ENCODE measurements around the gene ACOX3. TPM values are rescaled to one million over a fixed set of nuclear protein-coding genes. Genes with fewer than 3 reads are reported as not detected.

Gene ACOX3
- polyA plus RNA-seq, 1 of the 3 experiments (the other 2 are of a cell fraction): 8.4 TPM

DNA sequence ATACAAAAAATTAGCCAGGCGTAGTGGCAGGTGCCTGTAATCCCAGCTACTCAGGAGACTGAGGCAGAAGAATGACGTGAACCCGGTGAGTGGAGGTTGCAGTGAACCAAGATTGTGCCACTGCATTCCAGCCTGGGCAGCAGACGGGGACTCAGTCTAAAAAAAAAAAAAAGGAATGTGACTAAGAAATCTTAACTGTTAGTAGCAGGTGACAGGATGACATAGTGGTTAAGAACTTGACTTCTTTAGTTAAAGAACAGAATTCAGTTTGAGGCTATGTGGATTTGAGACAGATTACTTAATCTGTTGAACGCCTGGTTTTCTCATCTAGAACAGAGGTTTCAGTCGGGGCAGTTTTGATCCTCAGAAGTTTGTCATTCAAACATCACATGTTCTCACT is 3.3 kb upstream of the ACOX3 start:
- WGBS (ENCODE audit: low lambda C conversion rate): 79% methylated on average over 6 of the region's 6 CpGs
- Histone ChIP-seq H3K79me2 (ENCODE audit: insufficient read depth) (peaks cover 77% of the 10 kb centered on the region), H4K20me1 (ENCODE audit: insufficient read depth) (peaks cover 14% of the 10 kb centered on the region; the same call in 1 of the 2 replicates), H3F3A (replicated peaks; ENCODE audit: insufficient read depth) (peaks cover 3% of the 10 kb centered on the region), H3K27me3 (ENCODE audit: insufficient read depth) (no peaks in the 10 kb centered on the region), H3K27ac (ENCODE audit: low read depth in 2 of 2, low read length in 1 of 2) (no peak overlapping the region), H3K9ac (no peak overlapping the region), H3K4me2 (0 out of 2 replicates have a peak overlapping the region, but pooled peaks have one; percentile 96), H3K9me2 (no peaks in the 10 kb centered on the region), H3K36me3 (replicated peaks in 1 of 2; ENCODE audit: control insufficient read depth in 1 of 2, insufficient read depth in 2 of 2, low read length in 1 of 2) (peaks cover 0 to 4% of the 10 kb centered on the region in 2 experiments), H3K4me1 (ENCODE audit: control insufficient read depth in 1 of 2, insufficient read depth in 2 of 2, low read depth in 1 of 2, low read length in 1 of 2) (peaks cover 4 to 18% of the 10 kb centered on the region in 2 experiments; a peak in 3 of 4 replicates), H3K9me3 (no peaks in the 10 kb centered on the region), H3K4me3 (ENCODE audit: low read depth in 2 of 2, low read length in 1 of 2) (no peak overlapping the region), H2AFZ (ENCODE audit: low read depth) (no peak overlapping the region)
- ChIA-PET CTCF (interaction anchor here (1.0 to 2.0 kb wide), 3 partner anchors 8 to 24 kb away, joined by 3 to 5 read pairs (median 5); no protein-coding TSS in a partner anchor), POLR2A (no interaction called here)
- TF ChIP-seq EZH2phosphoT487 (IDR thresholded peaks at IDR 0.05; ENCODE audit: borderline replicate concordance, low read depth) (no peak), SIN3A (IDR thresholded peaks at IDR 0.05; ENCODE audit: borderline replicate concordance, low read depth, low read length) (no peak), NRF1 (IDR thresholded peaks at IDR 0.05; ENCODE audit: low read depth, low read length) (no peak), TAF1 (IDR thresholded peaks at IDR 0.05; ENCODE audit: borderline replicate concordance, low read depth, low read length) (no peak), MXI1 (IDR thresholded peaks at IDR 0.05; ENCODE audit: low read depth, low read length) (no peak), EP300 (IDR thresholded peaks at IDR 0.05; ENCODE audit: borderline replicate concordance in 1 of 2, low read depth in 1 of 2, low read length in 1 of 2) (no peak)
- TF ChIP-seq, protein P1, sequence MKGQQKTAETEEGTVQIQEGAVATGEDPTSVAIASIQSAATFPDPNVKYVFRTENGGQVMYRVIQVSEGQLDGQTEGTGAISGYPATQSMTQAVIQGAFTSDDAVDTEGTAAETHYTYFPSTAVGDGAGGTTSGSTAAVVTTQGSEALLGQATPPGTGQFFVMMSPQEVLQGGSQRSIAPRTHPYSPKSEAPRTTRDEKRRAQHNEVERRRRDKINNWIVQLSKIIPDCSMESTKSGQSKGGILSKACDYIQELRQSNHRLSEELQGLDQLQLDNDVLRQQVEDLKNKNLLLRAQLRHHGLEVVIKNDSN (IDR thresholded peaks at IDR 0.05; ENCODE audit: borderline replicate concordance, low read depth): no peak
- TF ChIP-seq, protein P2, sequence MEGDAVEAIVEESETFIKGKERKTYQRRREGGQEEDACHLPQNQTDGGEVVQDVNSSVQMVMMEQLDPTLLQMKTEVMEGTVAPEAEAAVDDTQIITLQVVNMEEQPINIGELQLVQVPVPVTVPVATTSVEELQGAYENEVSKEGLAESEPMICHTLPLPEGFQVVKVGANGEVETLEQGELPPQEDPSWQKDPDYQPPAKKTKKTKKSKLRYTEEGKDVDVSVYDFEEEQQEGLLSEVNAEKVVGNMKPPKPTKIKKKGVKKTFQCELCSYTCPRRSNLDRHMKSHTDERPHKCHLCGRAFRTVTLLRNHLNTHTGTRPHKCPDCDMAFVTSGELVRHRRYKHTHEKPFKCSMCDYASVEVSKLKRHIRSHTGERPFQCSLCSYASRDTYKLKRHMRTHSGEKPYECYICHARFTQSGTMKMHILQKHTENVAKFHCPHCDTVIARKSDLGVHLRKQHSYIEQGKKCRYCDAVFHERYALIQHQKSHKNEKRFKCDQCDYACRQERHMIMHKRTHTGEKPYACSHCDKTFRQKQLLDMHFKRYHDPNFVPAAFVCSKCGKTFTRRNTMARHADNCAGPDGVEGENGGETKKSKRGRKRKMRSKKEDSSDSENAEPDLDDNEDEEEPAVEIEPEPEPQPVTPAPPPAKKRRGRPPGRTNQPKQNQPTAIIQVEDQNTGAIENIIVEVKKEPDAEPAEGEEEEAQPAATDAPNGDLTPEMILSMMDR (IDR thresholded peaks at IDR 0.05): no peak
- TF ChIP-seq, protein P3, sequence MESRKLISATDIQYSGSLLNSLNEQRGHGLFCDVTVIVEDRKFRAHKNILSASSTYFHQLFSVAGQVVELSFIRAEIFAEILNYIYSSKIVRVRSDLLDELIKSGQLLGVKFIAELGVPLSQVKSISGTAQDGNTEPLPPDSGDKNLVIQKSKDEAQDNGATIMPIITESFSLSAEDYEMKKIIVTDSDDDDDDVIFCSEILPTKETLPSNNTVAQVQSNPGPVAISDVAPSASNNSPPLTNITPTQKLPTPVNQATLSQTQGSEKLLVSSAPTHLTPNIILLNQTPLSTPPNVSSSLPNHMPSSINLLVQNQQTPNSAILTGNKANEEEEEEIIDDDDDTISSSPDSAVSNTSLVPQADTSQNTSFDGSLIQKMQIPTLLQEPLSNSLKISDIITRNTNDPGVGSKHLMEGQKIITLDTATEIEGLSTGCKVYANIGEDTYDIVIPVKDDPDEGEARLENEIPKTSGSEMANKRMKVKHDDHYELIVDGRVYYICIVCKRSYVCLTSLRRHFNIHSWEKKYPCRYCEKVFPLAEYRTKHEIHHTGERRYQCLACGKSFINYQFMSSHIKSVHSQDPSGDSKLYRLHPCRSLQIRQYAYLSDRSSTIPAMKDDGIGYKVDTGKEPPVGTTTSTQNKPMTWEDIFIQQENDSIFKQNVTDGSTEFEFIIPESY (IDR thresholded peaks at IDR 0.05; ENCODE audit: borderline replicate concordance, low read depth): no peak
- DNase-seq: no peak
